HepG2 (cell line): ENCODE data around the gene MIEF2. TPM values are rescaled to one million over a fixed set of nuclear protein-coding genes. Genes with fewer than 3 reads are reported as not detected.

Experiments used
- ELF4 ChIP-seq: sonication (generic); formaldehyde crosslinking; IDR thresholded peaks from 2 replicates; pipeline ENCODE4 v1.5.0; 2020; ENCODE audit warnings: missing genetic modification reagents, mild to moderate bottlenecking, moderate library complexity, borderline replicate concordance
- KAT2B ChIP-seq: fragments of 150-350 bp; IDR thresholded peaks from 2 replicates; pipeline ENCODE4 v1.6.1; 2014; ENCODE audit warnings: low read depth, low read length, borderline replicate concordance
- MEIS2 ChIP-seq: sonication (generic); formaldehyde crosslinking; IDR thresholded peaks from 2 replicates; pipeline ENCODE4 v1.9.0; 2021; ENCODE audit warnings: mild to moderate bottlenecking, missing genetic modification reagents
- MIER2 ChIP-seq: IDR thresholded peaks from 2 replicates; pipeline ENCODE4 v1.6.1; 2016; ENCODE audit warnings: missing biosample characterization, missing genetic modification reagents
- RORA ChIP-seq: sonication (generic); formaldehyde crosslinking; IDR thresholded peaks from 2 replicates; pipeline ENCODE4 v1.5.0; 2020; ENCODE audit warnings: mild to moderate bottlenecking, missing genetic modification reagents, moderate library complexity
- SRSF1 ChIP-seq: fragments of 200-400 bp; formaldehyde crosslinking; optimal IDR thresholded peaks from 2 replicates; pipeline ENCODE3; 2017; ENCODE audit warnings: mild to moderate bottlenecking, low read depth, low read length, moderate library complexity
- ZFP1 ChIP-seq: IDR thresholded peaks from 2 replicates; pipeline ENCODE4 v1.6.1; 2016
- ZNF382 ChIP-seq: sonication (generic); formaldehyde crosslinking; IDR thresholded peaks from 2 replicates; pipeline ENCODE4 v1.5.0; 2020; ENCODE audit warnings: missing genetic modification reagents, mild to moderate bottlenecking, borderline replicate concordance
- ZNF703 ChIP-seq: sonication (generic); formaldehyde crosslinking; IDR thresholded peaks from 2 replicates; pipeline ENCODE4 v1.5.1; 2020; ENCODE audit warnings: missing genetic modification reagents, mild to moderate bottlenecking, moderate library complexity, borderline replicate concordance
- ZNF83 ChIP-seq: sonication (generic); formaldehyde crosslinking; IDR thresholded peaks from 2 replicates; pipeline ENCODE4 v1.4.0; 2020; ENCODE audit warnings: missing genetic modification reagents, mild to moderate bottlenecking, borderline replicate concordance
- polyA plus RNA-seq, 8 experiments: library from polyadenylated mRNA; depleted of rRNA in 3 of 8; stranded (reverse) in 7 of 8; unstranded in 1 of 8; fragments of >200 nt; fragmentation: Illumina TruSeq in 4 of 8; extraction: Trizol in 4 of 8; gene quantifications; 2 replicates each; pipeline versions ENCODE4 v1.2.1 to v1.2.3, GENCODE V29; 2011 to 2016; ENCODE audit warnings: low read depth in 4 of 8, missing spikeins in 1 of 8, mixed read lengths in 1 of 8; ENCODE audit not compliant: insufficient read depth in 1 of 8
- total RNA-seq, 5 experiments: library from RNA; depleted of rRNA; stranded (reverse); fragments of >200 nt; fragmentation: Illumina TruSeq; extraction: Trizol; gene quantifications; 2 replicates each; pipeline ENCODE4 v1.2.3, GENCODE V29; 2016; ENCODE audit warnings: low read depth in 1 of 5
- TF ChIP-seq, protein P1 (sequence below): IDR thresholded peaks from 2 replicates; pipeline ENCODE4 v1.6.1; 2016; ENCODE audit warnings: missing biosample characterization, missing genetic modification reagents, low read depth
- TF ChIP-seq, protein P2 (sequence below): sonication (generic); formaldehyde crosslinking; IDR thresholded peaks from 2 replicates; pipeline ENCODE4 v1.4.0; 2020; ENCODE audit warnings: mild to moderate bottlenecking, missing genetic modification reagents
- TF ChIP-seq, protein P3 (sequence below): sonication (generic); formaldehyde crosslinking; IDR thresholded peaks from 2 replicates; pipeline ENCODE4 v1.4.0; 2020; ENCODE audit warnings: missing genetic modification reagents
- TF ChIP-seq, protein P4 (sequence below): IDR thresholded peaks from 2 replicates; pipeline ENCODE4 v1.6.1; 2016; ENCODE audit warnings: missing compliant biosample characterization, missing genetic modification reagents, borderline replicate concordance
- TF ChIP-seq, protein P5 (sequence below): sonication (generic); formaldehyde crosslinking; IDR thresholded peaks from 2 replicates; pipeline ENCODE4 v1.8.0; 2022; ENCODE audit warnings: missing genetic modification reagents, mild to moderate bottlenecking, inconsistent platforms, borderline replicate concordance
- TF ChIP-seq, protein P6 (sequence below): IDR thresholded peaks from 2 replicates; pipeline ENCODE4 v1.6.1; 2012; ENCODE audit warnings: low read depth, low read length, improper control_type of control experiment

MIEF2 gene
- total and polyA plus RNA-seq, 2 of the 13 experiments (the other 11 are each of a cell fraction or from before 2014, with no cell fraction given) = 6.0 to 8.0 TPM

DNA sequence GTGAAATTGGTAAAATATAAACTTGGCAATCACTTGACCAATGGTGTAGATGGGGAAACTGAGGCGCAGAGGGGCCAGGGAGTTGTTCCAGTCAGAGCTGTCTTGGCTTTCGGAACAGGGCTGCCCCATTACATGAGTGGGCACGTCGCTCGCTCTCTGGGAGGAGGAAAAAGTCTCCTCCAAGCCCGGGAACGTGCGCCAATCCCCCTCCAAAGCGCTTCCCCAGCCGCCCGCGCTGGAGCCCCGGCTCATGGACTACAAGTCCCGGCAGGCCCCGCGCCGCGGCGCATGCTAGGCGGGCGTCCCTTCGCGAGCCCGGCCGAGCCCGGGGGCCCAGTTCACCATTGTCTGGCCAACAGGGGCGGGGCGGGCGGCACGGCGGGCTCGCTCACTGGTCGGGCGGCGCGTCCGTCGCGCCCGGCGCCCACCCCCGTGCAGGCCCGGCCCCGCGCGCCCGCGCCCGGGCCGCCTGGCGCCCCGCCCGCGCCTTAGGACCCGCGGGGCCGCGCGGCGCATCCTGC lies 35.3 kb upstream of the MIEF2 start, which contains the start of gene LLGL1 (continued):
- TF ChIP-seq, protein P1, sequence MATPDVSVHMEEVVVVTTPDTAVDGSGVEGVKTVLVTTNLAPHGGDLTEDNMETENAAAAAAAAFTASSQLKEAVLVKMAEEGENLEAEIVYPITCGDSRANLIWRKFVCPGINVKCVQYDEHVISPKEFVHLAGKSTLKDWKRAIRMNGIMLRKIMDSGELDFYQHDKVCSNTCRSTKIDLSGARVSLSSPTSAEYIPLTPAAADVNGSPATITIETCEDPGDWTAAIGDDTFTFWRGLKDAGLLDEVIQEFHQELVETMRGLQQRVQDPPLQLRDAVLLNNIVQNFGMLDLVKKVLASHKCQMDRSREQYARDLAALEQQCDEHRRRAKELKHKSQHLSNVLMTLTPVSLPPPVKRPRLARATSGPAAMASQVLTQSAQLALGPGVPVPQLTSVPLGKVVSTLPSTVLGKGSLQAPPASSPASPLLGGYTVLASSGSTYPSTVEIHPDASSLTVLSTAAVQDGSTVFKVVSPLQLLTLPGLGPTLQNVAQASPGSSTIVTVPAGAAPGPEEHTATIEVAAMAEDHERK (CRISPR knock-in tag) = peak; percentile 61
- TF ChIP-seq KAT2B (no peak), MIER2 (CRISPR knock-in tag) (no peak), ZNF83 (CRISPR knock-in tag) (no peak), SRSF1 (no peak), ZNF382 (CRISPR knock-in tag) (no peak), RORA (no peak), ZNF703 (CRISPR knock-in tag) (no peak), ZFP1 (no peak), MEIS2 (CRISPR knock-in tag) (0 out of 2 replicates have a peak, but pooled peaks have one; percentile 6), ELF4 (no peak)
- TF ChIP-seq, protein P2, sequence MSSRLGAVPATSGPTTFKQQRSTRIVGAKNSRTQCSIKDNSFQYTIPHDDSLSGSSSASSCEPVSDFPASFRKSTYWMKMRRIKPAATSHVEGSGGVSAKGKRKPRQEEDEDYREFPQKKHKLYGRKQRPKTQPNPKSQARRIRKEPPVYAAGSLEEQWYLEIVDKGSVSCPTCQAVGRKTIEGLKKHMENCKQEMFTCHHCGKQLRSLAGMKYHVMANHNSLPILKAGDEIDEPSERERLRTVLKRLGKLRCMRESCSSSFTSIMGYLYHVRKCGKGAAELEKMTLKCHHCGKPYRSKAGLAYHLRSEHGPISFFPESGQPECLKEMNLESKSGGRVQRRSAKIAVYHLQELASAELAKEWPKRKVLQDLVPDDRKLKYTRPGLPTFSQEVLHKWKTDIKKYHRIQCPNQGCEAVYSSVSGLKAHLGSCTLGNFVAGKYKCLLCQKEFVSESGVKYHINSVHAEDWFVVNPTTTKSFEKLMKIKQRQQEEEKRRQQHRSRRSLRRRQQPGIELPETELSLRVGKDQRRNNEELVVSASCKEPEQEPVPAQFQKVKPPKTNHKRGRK (CRISPR knock-in tag) = no peak
- TF ChIP-seq, protein P3, sequence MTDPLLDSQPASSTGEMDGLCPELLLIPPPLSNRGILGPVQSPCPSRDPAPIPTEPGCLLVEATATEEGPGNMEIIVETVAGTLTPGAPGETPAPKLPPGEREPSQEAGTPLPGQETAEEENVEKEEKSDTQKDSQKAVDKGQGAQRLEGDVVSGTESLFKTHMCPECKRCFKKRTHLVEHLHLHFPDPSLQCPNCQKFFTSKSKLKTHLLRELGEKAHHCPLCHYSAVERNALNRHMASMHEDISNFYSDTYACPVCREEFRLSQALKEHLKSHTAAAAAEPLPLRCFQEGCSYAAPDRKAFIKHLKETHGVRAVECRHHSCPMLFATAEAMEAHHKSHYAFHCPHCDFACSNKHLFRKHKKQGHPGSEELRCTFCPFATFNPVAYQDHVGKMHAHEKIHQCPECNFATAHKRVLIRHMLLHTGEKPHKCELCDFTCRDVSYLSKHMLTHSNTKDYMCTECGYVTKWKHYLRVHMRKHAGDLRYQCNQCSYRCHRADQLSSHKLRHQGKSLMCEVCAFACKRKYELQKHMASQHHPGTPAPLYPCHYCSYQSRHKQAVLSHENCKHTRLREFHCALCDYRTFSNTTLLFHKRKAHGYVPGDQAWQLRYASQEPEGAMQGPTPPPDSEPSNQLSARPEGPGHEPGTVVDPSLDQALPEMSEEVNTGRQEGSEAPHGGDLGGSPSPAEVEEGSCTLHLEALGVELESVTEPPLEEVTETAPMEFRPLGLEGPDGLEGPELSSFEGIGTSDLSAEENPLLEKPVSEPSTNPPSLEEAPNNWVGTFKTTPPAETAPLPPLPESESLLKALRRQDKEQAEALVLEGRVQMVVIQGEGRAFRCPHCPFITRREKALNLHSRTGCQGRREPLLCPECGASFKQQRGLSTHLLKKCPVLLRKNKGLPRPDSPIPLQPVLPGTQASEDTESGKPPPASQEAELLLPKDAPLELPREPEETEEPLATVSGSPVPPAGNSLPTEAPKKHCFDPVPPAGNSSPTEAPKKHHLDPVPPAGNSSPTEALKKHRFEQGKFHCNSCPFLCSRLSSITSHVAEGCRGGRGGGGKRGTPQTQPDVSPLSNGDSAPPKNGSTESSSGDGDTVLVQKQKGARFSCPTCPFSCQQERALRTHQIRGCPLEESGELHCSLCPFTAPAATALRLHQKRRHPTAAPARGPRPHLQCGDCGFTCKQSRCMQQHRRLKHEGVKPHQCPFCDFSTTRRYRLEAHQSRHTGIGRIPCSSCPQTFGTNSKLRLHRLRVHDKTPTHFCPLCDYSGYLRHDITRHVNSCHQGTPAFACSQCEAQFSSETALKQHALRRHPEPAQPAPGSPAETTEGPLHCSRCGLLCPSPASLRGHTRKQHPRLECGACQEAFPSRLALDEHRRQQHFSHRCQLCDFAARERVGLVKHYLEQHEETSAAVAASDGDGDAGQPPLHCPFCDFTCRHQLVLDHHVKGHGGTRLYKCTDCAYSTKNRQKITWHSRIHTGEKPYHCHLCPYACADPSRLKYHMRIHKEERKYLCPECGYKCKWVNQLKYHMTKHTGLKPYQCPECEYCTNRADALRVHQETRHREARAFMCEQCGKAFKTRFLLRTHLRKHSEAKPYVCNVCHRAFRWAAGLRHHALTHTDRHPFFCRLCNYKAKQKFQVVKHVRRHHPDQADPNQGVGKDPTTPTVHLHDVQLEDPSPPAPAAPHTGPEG (CRISPR knock-in tag) = peak; percentile 98
- TF ChIP-seq, protein P4, sequence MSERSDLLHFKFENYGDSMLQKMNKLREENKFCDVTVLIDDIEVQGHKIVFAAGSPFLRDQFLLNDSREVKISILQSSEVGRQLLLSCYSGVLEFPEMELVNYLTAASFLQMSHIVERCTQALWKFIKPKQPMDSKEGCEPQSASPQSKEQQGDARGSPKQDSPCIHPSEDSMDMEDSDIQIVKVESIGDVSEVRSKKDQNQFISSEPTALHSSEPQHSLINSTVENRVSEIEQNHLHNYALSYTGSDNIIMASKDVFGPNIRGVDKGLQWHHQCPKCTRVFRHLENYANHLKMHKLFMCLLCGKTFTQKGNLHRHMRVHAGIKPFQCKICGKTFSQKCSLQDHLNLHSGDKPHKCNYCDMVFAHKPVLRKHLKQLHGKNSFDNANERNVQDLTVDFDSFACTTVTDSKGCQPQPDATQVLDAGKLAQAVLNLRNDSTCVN (CRISPR knock-in tag) = no peak
- TF ChIP-seq, protein P5, sequence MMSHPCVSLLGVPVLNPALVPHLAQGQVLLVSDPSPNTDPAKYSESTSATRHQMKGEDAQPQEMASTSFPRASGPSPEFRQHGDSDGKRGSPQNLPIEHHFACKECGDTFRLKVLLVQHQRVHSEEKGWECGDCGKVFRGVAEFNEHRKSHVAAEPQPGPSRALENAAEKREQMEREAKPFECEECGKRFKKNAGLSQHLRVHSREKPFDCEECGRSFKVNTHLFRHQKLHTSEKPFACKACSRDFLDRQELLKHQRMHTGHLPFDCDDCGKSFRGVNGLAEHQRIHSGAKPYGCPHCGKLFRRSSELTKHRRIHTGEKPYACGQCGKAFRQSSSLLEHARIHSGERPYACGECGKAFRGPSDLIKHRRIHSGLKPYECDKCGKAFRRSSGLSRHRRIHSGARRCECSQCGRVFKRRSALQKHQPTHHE (CRISPR knock-in tag) = no peak
- TF ChIP-seq, protein P6, sequence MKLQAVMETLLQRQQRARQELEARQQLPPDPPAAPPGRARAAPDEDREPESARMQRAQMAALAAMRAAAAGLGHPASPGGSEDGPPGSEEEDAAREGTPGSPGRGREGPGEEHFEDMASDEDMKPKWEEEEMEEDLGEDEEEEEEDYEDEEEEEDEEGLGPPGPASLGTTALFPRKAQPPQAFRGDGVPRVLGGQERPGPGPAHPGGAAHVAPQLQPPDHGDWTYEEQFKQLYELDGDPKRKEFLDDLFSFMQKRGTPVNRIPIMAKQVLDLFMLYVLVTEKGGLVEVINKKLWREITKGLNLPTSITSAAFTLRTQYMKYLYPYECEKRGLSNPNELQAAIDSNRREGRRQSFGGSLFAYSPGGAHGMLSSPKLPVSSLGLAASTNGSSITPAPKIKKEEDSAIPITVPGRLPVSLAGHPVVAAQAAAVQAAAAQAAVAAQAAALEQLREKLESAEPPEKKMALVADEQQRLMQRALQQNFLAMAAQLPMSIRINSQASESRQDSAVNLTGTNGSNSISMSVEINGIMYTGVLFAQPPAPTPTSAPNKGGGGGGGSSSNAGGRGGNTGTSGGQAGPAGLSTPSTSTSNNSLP = no peak
